ENCODE measurements around the gene MAP4.

DNA sequence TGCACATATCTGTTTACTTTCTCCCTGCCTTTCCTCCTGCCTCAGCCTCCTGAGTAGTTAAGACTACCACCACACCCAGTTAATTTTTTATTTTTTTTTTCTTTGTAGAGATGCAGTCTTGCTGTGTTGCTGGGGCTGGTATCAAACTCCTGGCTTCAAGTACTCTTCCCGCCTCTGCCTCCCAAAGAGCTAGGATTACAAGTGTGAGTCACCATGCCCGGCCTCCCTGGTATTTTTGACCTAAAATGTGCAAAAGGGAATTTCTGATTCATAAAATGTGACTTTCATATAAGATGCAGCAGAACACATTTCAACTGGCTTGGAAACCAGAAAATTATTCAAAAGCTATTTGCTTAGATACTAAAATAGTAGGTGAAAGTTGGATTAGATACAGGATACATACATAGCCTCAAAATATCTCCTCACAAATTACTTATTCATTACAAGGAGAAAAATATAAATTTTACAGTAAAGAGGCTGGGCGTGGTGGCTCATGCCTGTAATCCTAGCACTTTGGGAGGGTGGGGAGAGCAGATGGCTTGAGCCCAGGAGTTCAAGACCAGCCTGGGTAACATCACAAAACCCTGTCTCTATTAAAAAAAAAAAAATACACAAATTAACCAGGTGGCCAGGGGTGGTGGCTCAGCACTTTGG lies 32.0 kb downstream of the MAP4 start:
- TF ChIP-seq EZH2 (IDR thresholded peaks at IDR 0.05; ENCODE audit: low read length, unreplicated experiment) (no peak), EZH2phosphoT487 (IDR thresholded peaks at IDR 0.05; ENCODE audit: borderline replicate concordance, low read length) (no peak)

All from PC-3 (cell line).